LNCaP clone FGC (cell line): ENCODE results near the gene POT1.

ENCODE experiments used
- DNase-seq: peaks from one replicate; pipeline ENCODE4 v3.0.0-alpha.2; 2011; ENCODE audit warnings: low read depth
- H3K4me3 ChIP-seq: 2 replicates; pipeline ENCODE4 v1.5.1; 2011; ENCODE audit warnings: mild to moderate bottlenecking, low read depth, low read length, control low read depth
- CTCF ChIP-seq: IDR thresholded peaks from 2 replicates; pipeline ENCODE4 v1.5.1; 2012; ENCODE audit warnings: mild to moderate bottlenecking; ENCODE audit not compliant: control insufficient read depth, insufficient read depth; ENCODE audit errors: extremely low read depth

Gene POT1

GRCh38 chr7:124943472-124943871 lies 13.8 kb upstream of the POT1 start:
- no peak for DNase-seq
- no peak overlapping the region for H3K4me3 ChIP-seq
- TF ChIP-seq CTCF: no peak

- no peak for DNase-seq
- no peak for TF ChIP-seq CTCF
- H3K4me3 ChIP-seq: no peak overlapping the region
Observed at GRCh38 chr7:124942399-124942798, 12.8 kb upstream of the POT1 start.

GRCh38 chr7:124940306-124940705 lies 10.7 kb upstream of the POT1 start:
- DNase-seq: no peak
- H3K4me3 ChIP-seq: no peak overlapping the region
- TF ChIP-seq CTCF: no peak

GRCh38 chr7:124938128-124938527 lies 8.5 kb upstream of the POT1 start:
- no peak for TF ChIP-seq CTCF
- DNase-seq: no peak
- no peak overlapping the region for H3K4me3 ChIP-seq

- TF ChIP-seq CTCF: no peak
- no peak for DNase-seq
- H3K4me3 ChIP-seq: no peak overlapping the region
Observed at GRCh38 chr7:124937076-124937475, 7.5 kb upstream of the POT1 start.

- H3K4me3 ChIP-seq: no peak overlapping the region
- no peak for DNase-seq
- no peak for TF ChIP-seq CTCF
Observed at GRCh38 chr7:124934841-124935240, 5.2 kb upstream of the POT1 start.
